ENCODE results near the gene NTSR2.

The NTSR2 gene

DNA sequence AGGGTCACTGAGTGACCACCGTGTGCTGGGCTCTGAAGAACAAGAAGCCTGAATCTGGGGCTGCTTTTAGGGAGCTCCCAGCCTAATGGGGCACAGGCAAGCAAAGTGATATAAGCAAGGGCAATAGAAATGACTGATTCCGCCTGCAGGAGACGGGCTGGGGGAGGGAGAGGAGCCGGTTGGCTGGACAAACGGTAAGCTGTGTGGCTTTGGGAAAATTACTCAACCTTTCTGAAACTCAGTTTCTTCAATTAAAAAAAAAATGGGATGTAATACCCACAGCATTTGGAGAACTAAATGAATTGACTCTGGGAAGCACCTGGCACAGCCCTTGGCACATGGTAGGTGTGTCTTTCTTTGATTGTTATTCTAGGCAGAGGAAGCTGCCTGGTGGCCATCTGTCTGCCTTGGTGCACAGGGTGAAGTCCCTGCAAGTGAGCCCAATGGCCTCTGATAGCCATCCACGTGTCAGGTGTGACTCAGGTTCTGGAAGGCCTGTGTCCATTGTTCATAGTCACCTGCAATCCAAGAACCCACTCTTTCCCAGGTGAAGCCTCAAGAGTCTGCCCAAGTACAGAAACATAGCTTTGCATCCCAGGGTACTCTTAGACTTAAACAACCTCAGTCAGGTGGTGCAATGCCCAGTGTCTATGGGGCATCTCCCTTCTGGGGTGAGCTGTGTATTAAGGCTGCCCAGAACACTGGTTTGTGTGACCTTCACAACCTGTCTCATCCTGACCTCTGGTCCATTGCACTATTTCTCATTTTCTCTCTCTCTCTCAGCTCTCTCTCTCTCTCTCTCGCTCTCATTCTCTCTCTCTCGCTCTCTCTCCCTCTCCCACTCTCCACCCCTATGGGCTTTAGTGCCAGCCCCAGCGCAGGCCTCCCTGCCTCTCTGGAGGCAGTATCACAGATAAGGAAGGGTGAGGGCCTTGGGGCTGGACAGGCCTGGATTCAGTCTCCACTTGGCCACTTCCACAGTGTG lies 30.0 kb upstream of the NTSR2 start:
- no peak for DNase-seq

DNA sequence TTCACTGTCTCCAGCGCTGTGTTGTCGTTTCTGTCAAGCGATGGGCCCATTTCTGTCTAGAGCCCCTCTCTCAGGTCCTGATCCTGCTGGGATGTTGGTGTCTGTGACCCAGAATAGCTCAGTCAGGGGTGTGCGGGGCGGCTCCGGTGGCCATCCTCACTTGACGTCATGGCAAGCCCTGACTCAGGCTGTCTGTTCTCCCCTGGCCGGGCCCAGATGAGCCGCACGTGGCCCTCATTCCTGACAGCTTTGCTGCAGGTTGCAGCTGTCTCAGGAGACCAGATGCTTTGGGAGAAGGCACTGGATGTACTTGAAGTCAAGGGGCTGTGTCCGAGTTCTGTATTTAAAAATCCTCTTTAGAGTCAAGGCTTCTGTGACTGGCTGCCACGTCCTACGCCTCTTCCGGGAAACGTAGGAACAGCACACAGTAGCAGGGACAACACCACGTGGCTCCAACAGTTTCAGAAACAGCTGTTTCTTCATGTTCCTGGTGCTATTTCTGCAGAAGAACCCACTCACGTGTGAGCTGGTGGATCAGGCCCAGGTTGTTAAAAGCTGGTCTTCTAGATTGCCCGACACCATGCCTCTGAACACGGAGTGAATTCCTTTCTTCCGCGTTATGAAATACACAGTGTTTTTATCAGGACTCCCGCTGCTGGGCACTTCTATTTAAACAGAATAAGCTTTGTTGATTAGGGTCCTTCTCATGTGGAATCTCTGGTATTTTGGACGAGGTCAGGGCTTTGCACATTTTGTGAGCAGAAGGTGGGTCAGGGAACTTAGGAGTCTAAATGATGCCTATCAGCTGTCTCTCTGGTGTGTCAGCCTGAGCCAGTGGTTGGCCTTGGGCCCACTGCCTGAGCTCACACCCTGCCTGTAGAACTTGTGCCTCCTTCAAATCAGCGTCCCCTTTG lies 28.3 kb upstream of the NTSR2 start:
- DNase-seq = peak; percentile 21

DNA sequence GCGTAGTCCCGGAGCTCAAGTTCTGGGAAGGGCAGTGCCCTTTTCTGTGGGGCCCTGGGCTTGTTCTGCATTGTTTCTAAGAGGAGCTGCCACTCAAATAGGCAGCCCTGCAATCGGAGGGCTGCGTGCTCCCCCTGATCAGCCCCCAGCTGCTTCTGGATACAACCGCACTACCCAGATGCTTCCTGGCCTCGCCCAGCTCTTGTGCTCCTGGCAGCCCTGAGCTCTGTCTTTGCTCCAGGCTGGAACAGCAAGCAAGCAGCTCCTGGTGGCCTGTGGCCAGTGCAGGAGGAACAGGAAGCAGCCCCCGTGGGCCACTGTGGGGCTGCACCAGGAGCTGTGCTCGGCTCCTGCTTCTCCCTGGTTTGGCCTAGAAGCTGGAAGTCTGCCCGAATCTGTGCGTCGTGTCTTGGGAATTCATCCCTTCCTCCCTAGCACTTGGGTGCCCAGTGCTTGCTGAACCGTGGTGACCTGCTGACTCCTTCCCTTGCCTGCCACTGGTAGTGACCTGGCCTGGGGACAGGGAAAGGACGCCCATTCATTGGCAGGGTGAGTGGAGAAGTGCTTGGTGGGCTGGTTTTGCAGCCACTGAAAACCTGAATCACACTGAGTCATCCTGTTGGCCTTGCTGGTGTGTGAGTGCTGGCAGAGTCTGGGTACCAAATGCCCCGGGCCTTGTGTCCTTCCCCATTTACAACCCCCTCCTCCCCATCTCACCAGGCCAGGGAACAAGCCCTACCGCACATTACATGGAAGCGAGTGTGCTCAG lies 27.3 kb upstream of the NTSR2 start:
- peak; percentile 26 for DNase-seq

- DNase-seq = no peak
Measured at GRCh38 chr2:11696736-11697102, 26.7 kb upstream of the NTSR2 start.

- no peak for DNase-seq
Measured at GRCh38 chr2:11695576-11695975, 25.6 kb upstream of the NTSR2 start.

- peak; percentile 44 for DNase-seq
Measured at GRCh38 chr2:11692966-11693521, 23.0 kb upstream of the NTSR2 start.

DNA sequence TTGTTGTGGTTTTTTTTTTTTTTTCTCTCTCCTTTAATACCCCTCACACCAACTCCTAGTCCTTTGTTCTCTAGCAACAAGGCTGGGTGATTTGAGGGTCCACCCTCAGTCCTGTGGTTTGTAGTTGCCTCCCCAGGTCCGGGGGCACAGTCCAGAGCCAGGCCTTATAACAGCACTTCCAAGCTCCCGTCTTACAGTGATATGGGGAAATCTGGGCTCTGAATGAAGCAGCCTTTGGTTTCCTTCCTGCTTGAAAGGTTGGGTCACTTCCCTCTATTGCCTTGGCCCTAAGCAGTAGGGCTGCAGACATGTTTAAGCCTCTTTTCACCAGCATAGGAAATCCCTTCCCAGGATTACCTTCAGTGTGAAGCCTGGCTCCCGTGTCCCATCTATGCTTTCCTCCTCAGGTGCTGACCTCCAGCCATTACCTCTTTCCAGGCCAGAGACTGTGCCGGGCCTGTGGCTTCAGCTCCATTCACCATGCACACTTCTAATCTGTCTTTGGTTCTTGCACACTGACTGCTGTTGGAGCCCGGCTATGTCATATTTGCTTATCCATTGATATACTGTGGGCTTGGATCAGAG lies 21.2 kb upstream of the NTSR2 start:
- DNase-seq = no peak

- DNase-seq = peak; percentile 75
Measured at GRCh38 chr2:11688222-11689069, 18.5 kb upstream of the NTSR2 start.

GRCh38 chr2:11687736-11688135 lies 17.7 kb upstream of the NTSR2 start:
- DNase-seq = no peak

DNA sequence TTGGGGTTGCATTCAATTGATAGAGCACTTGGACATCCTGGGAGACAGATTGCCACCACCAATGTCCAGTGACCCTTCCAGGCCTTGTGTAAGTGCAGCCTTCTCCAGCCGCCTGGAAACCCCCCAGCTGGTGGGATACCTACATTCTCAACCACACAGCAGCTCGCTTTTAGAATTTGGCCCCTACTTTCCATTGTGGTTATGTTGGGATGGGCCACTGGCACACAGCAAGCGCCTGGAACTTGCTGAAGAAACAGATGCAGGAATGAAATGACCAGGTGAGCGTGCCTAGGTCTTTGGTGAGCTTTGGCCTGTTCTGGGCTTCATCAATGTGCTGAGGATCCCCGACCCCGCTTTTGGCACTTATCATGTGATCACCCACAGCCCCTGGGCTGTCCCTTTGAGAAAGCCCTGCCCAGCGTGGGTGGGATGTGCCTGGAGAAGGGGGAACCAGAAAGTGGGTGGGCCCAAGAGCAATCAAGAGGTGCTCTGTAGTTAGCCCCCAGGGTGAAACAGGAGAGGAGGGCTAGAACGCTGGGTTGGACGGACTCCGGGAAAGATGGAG lies 16.0 kb upstream of the NTSR2 start:
- no peak for DNase-seq

DNA sequence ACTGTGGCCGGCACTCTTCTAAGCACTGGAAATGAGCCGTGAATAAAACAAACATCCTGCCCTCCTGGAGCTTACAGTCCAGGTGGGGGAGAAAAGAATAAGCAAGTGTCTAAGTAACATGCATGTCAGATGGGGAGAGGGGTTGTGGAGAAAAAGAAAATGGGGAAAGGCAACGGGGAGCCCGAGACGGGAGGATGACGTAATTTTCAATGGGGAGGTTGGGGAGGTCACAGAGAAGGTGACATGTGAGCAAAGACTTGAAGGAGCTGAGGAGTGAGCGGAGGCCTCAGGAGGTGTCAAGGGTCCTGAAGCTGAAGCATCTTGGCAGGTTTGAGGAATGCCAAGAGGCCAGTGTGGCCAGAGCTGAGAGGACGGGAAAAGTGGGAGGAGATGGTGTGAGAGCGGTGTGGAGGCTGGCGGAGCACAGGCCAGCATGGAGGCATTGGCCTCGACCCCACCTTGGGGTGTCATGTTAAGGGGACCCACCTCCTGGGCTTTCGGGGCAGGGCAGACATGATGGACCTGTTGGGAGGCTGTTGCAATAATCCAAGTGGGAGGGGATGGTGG lies 15.0 kb upstream of the NTSR2 start:
- DNase-seq = no peak

DNA sequence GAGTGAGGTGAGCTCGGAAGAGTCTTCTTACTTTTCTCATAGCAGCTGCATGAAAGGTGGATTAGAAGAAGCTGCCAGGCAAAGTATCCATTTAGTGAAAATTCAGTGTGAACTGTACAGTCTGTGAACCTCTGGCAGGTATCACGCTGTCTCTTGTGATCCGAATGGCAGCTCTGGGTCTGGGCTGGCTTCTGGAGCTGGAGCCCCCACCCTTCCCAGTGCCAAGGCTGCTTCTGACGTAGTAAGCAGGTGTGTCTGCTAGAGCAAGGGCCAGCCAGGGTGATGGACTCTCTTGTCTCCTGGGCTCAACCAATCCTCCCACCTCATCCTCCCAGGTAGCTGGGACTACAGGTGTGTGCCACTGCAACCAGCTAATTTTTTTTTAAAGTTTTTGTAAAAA lies 14.0 kb upstream of the NTSR2 start:
- DNase-seq = no peak

- DNase-seq = no peak
Measured at GRCh38 chr2:11683476-11683875, 13.5 kb upstream of the NTSR2 start.

- DNase-seq = no peak
Measured at GRCh38 chr2:11682590-11682915, 12.6 kb upstream of the NTSR2 start.

GRCh38 chr2:11681722-11682589 lies 12.0 kb upstream of the NTSR2 start:
- peak; percentile 8 for DNase-seq

GRCh38 chr2:11680901-11681721 lies 11.1 kb upstream of the NTSR2 start:
- DNase-seq = no peak

GRCh38 chr2:11680182-11680900 lies 10.3 kb upstream of the NTSR2 start:
- DNase-seq = no peak
